Prostate gland (tissue), 2 donors: ENCODE measurements around the gene CCNH. TPM values are rescaled to one million over a fixed set of nuclear protein-coding genes. Genes with fewer than 3 reads are reported as not detected.

Experiments
- DNase-seq: peaks from one replicate; pipeline ENCODE4 v3.0.0-alpha.2; 2019; ENCODE audit warnings: low spot score
- H3K27ac ChIP-seq, 2 donors: fragments of 200-600 bp; sonication (generic); 2 replicates each; pipeline ENCODE4 v1.5.1; 2017 to 2019
- H3K27me3 ChIP-seq: fragments of 200-600 bp; sonication (generic); replicated peaks from 2 replicates; pipeline ENCODE4 v1.5.1; 2019; ENCODE audit not compliant: insufficient read depth
- H3K36me3 ChIP-seq, 2 donors: fragments of 200-600 bp; sonication (generic); 1 replicate in 1 of 2; 2 replicates in 1 of 2; pipeline versions ENCODE4 v1.5.1 to v1.8.1; 2017 to 2019
- H3K4me1 ChIP-seq: fragments of 200-600 bp; sonication (generic); replicated peaks from 2 replicates; pipeline ENCODE4 v1.5.1; 2019
- H3K4me3 ChIP-seq, 2 donors: fragments of 200-600 bp; sonication (generic); 2 replicates each; pipeline ENCODE4 v1.5.1; 2017 to 2019
- H3K9me3 ChIP-seq: fragments of 200-600 bp; sonication (generic); 2 replicates; pipeline ENCODE4 v1.5.1; 2017
- POLR2A ChIP-seq: fragments of 450-650 bp; IDR thresholded peaks from one replicate; pipeline ENCODE4 v1.6.1; 2016; ENCODE audit warnings: antibody characterized with exemption, mild to moderate bottlenecking
- POLR2AphosphoS5 ChIP-seq: sonication (generic); formaldehyde crosslinking; IDR thresholded peaks from one replicate; pipeline ENCODE4 v1.6.1; 2017; ENCODE audit warnings: antibody characterized with exemption
- WGBS: methylation state at CpG from one replicate; pipeline ENCODE4 v1.1.5; 2018; 5-methylcytosine and 5-hydroxymethylcytosine counted together
- intact Hi-C: fragments of 100-400 bp; cut with DNase I; formaldehyde crosslinking; loops from one replicate; pipeline ENCODE4 v1.14.2; 2022
- total RNA-seq, 2 donors: library from RNA; depleted of rRNA; stranded (reverse); fragments of >200 nt; gene quantifications; one replicate each; pipeline ENCODE4 v1.1.0, GENCODE V29; 2016
- TF ChIP-seq, protein P1 (sequence below), 4 experiments: fragments of 200-600 bp in 2 of 4; fragments of 450-650 bp in 2 of 4; sonication (generic) in 2 of 4; IDR thresholded peaks; 1 replicate in 3 of 4; 2 replicates in 1 of 4; pipeline ENCODE4 v1.5.1; 2016 to 2019; ENCODE audit warnings: antibody characterized with exemption in 4 of 4, mild to moderate bottlenecking in 2 of 4, moderate library complexity in 2 of 4

Gene CCNH
- 10 to 100 TPM; 62.8 to 87.6 TPM for total RNA-seq

DNA sequence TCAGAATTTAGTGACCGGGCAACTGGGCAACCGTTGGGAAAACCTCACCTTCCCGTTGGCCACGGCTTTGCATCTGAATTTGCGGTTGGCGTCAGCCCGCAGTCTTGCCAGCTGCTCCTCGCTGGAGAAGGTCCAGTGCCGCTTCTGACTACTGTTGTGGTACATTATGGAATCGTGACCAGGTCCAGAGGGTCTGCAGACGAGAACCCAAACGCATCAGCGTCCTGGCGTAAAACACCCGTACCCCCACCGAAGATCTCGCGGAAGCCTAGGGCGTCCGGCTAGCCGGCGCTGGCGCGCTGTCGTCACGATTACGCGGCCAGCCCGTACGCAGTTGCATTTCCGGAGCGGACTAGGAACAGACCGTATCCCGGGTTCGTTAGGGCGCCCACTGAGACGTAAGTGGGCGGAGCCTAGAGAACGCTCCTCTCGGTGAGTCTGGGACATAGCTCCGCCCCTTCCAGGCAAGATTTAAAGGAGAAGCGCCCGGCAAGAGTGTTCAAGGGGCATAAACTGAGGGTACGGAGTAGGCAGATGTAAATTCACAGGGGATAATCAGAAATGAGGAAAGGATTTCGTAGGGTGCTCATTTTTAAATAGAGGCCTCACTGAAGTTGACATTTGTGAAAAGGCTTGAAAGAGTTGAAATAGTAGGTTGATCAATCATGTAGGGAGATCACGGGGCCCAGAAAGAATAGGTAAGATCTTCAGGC, at the start of gene CCNH:
CCNH (minus strand) TSS at position 301 of the 713 bp plus-strand sequence; CDS start at position 165, 136 bp downstream.
- Histone ChIP-seq H3K4me1 (no peaks in the 10 kb centered on the region), H3K4me3 (peak within 1 kb of the TSS; percentile 58 to 77), H3K27ac (peak within 1 kb of the TSS; percentile 90 to 97), H3K36me3 (no peaks in the 10 kb centered on the region), H3K27me3 (no peaks in the 10 kb centered on the region), H3K9me3 (no peaks in the 10 kb centered on the region)
- TF ChIP-seq POLR2A (peak; percentile 87), POLR2AphosphoS5 (peak; percentile 99)
- TF ChIP-seq, protein P1, sequence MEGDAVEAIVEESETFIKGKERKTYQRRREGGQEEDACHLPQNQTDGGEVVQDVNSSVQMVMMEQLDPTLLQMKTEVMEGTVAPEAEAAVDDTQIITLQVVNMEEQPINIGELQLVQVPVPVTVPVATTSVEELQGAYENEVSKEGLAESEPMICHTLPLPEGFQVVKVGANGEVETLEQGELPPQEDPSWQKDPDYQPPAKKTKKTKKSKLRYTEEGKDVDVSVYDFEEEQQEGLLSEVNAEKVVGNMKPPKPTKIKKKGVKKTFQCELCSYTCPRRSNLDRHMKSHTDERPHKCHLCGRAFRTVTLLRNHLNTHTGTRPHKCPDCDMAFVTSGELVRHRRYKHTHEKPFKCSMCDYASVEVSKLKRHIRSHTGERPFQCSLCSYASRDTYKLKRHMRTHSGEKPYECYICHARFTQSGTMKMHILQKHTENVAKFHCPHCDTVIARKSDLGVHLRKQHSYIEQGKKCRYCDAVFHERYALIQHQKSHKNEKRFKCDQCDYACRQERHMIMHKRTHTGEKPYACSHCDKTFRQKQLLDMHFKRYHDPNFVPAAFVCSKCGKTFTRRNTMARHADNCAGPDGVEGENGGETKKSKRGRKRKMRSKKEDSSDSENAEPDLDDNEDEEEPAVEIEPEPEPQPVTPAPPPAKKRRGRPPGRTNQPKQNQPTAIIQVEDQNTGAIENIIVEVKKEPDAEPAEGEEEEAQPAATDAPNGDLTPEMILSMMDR (IDR thresholded peaks at IDR 0.05) = peak in 2 of 4 experiments; percentile 22 to 36
- peak; percentile 99 for DNase-seq
- intact Hi-C loops = loop anchor here (5.0 kb wide), 1 partner anchor 145 kb away; the partner anchor contains the start of gene RASA1
- under 1% methylated on average over 41 of the region's 46 CpGs for WGBS

- no peak for DNase-seq
- Histone ChIP-seq H3K36me3 (no peaks in the 10 kb centered on the region), H3K4me3 (no peak overlapping the region), H3K9me3 (no peaks in the 10 kb centered on the region), H3K27ac (no peak overlapping the region), H3K27me3 (no peaks in the 10 kb centered on the region), H3K4me1 (no peaks in the 10 kb centered on the region)
- TF ChIP-seq POLR2AphosphoS5 = no peak
- intact Hi-C loops = no loop called here
Measured at GRCh38 chr5:87457706-87458105, 45.0 kb upstream of the CCNH start.

DNA sequence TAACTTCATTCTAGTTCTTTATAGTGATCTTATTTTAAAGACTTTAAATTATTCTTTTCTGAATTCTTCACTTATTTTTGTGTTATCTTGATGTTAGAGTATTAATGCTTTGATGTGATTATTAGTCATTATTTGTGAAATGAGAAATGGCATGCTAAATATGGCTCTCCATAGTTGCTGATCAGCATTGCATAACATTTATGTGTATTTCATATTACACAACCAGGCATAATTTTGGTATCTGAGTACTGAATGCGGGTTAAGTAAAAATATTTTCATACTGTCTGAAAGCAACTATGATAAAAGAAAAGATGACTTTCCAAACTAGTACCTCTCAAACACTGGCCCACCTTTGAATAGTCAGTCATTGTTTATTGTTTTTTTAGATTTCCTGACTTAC, 41.1 kb upstream of the CCNH start:
- intact Hi-C loops = no loop called here
- TF ChIP-seq POLR2AphosphoS5 (no peak), POLR2A (no peak)
- TF ChIP-seq, protein P1 (IDR thresholded peaks at IDR 0.05) = no peak
- no peaks in the 10 kb centered on the region for H3K36me3 ChIP-seq
- no peaks in the 10 kb centered on the region for H3K9me3 ChIP-seq
- H3K4me3 ChIP-seq = no peak overlapping the region
- H3K4me1 ChIP-seq = no peaks in the 10 kb centered on the region
- 86% methylated on average over 1 of the region's 1 CpG for WGBS
- no peak overlapping the region for H3K27ac ChIP-seq
- H3K27me3 ChIP-seq = no peaks in the 10 kb centered on the region
- DNase-seq = no peak

- Histone ChIP-seq H3K27me3 (no peaks in the 10 kb centered on the region), H3K4me1 (no peaks in the 10 kb centered on the region), H3K36me3 (no peaks in the 10 kb centered on the region), H3K9me3 (no peaks in the 10 kb centered on the region), H3K4me3 (no peak overlapping the region), H3K27ac (no peak overlapping the region)
- TF ChIP-seq POLR2A (no peak), POLR2AphosphoS5 (no peak)
- DNase-seq = no peak
- intact Hi-C loops = no loop called here
Measured at GRCh38 chr5:87452837-87453236, 40.1 kb upstream of the CCNH start.

GRCh38 chr5:87442419-87442818, 29.7 kb upstream of the CCNH start:
- H3K36me3 ChIP-seq = no peaks in the 10 kb centered on the region
- no peak for DNase-seq
- no peak overlapping the region for H3K27ac ChIP-seq
- 76% methylated on average over 1 of the region's 1 CpG for WGBS
- no peaks in the 10 kb centered on the region for H3K9me3 ChIP-seq
- H3K4me3 ChIP-seq = no peak overlapping the region
- H3K4me1 ChIP-seq = no peaks in the 10 kb centered on the region
- intact Hi-C loops = no loop called here
- no peaks in the 10 kb centered on the region for H3K27me3 ChIP-seq
- TF ChIP-seq, protein P1 (IDR thresholded peaks at IDR 0.05) = no peak
- TF ChIP-seq POLR2A (no peak), POLR2AphosphoS5 (no peak)

DNA sequence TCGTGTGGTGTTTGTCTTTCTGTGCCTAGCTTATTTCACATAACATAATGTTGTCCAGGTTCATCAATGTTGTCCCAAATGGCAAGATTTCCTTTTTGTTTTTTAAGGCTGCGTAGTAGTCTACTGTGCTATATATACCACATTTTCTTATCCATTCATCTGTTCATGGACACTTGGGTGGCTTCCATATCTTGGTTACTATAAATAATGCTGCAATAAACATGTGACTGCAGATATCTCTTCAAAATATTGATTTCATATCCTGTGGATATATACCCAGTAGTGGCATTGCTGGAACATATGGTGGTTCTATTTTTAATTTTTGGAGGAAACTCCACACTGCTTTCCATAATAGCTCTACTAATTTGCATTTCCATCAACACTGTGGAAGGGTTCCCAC, 25.5 kb upstream of the CCNH start:
- WGBS = 86% methylated on average over 2 of the region's 2 CpGs
- H3K4me3 ChIP-seq = no peak overlapping the region
- no peak for TF ChIP-seq POLR2AphosphoS5
- no peak for TF ChIP-seq POLR2A
- TF ChIP-seq, protein P1 (IDR thresholded peaks at IDR 0.05) = no peak
- intact Hi-C loops = no loop called here
- no peaks in the 10 kb centered on the region for H3K27me3 ChIP-seq
- H3K36me3 ChIP-seq = no peaks in the 10 kb centered on the region
- DNase-seq = no peak
- H3K4me1 ChIP-seq = no peaks in the 10 kb centered on the region
- no peak overlapping the region for H3K27ac ChIP-seq
- no peaks in the 10 kb centered on the region for H3K9me3 ChIP-seq
